ENCODE data around the gene PLCL1.

DNA sequence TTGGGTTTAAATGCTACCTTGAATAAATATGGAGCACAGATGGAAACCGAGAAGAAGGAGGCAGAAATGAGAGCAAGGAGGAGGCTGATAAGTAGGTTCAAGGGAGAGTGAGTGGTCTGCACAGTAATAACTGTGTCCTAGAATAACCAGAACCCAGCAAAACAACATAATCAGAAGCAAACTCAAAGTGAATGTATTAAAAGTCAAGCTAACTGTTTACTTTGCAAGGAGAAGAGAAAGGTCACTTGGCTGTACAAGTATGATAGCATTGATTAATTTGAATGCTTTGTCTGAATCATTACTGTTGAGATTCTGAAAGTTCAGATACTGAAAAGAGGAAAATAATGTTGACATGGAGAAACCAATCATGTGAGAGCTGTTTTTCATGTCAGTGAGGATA is 258.8 kb downstream of the PLCL1 start:
- no peak for TF ChIP-seq JUND (IDR thresholded peaks at IDR 0.05)
- TF ChIP-seq YY1 (IDR thresholded peaks at IDR 0.05; ENCODE audit: low read depth), result no peak
- TF ChIP-seq SIN3A (IDR thresholded peaks at IDR 0.05; ENCODE audit: borderline replicate concordance, low read depth, low read length), result no peak
- TF ChIP-seq, protein P1, sequence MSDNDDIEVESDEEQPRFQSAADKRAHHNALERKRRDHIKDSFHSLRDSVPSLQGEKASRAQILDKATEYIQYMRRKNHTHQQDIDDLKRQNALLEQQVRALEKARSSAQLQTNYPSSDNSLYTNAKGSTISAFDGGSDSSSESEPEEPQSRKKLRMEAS (IDR thresholded peaks at IDR 0.05; ENCODE audit: low read depth), result no peak
- TF ChIP-seq, protein P2, sequence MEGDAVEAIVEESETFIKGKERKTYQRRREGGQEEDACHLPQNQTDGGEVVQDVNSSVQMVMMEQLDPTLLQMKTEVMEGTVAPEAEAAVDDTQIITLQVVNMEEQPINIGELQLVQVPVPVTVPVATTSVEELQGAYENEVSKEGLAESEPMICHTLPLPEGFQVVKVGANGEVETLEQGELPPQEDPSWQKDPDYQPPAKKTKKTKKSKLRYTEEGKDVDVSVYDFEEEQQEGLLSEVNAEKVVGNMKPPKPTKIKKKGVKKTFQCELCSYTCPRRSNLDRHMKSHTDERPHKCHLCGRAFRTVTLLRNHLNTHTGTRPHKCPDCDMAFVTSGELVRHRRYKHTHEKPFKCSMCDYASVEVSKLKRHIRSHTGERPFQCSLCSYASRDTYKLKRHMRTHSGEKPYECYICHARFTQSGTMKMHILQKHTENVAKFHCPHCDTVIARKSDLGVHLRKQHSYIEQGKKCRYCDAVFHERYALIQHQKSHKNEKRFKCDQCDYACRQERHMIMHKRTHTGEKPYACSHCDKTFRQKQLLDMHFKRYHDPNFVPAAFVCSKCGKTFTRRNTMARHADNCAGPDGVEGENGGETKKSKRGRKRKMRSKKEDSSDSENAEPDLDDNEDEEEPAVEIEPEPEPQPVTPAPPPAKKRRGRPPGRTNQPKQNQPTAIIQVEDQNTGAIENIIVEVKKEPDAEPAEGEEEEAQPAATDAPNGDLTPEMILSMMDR (IDR thresholded peaks at IDR 0.05), result no peak
- TF ChIP-seq POLR2AphosphoS5 (IDR thresholded peaks at IDR 0.05; ENCODE audit: low read depth, low read length), result no peak
- TF ChIP-seq MXI1 (IDR thresholded peaks at IDR 0.05; ENCODE audit: low read depth, low read length), result no peak
- no peak for TF ChIP-seq RXRA (IDR thresholded peaks at IDR 0.05; ENCODE audit: borderline replicate concordance, low read depth)
- TF ChIP-seq EP300 (IDR thresholded peaks at IDR 0.05; ENCODE audit: borderline replicate concordance in 1 of 2, low read depth in 1 of 2, low read length in 1 of 2), result no peak
- TF ChIP-seq, protein P3, sequence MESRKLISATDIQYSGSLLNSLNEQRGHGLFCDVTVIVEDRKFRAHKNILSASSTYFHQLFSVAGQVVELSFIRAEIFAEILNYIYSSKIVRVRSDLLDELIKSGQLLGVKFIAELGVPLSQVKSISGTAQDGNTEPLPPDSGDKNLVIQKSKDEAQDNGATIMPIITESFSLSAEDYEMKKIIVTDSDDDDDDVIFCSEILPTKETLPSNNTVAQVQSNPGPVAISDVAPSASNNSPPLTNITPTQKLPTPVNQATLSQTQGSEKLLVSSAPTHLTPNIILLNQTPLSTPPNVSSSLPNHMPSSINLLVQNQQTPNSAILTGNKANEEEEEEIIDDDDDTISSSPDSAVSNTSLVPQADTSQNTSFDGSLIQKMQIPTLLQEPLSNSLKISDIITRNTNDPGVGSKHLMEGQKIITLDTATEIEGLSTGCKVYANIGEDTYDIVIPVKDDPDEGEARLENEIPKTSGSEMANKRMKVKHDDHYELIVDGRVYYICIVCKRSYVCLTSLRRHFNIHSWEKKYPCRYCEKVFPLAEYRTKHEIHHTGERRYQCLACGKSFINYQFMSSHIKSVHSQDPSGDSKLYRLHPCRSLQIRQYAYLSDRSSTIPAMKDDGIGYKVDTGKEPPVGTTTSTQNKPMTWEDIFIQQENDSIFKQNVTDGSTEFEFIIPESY (IDR thresholded peaks at IDR 0.05; ENCODE audit: borderline replicate concordance, low read depth), result no peak
- TF ChIP-seq RCOR1 (IDR thresholded peaks at IDR 0.05; ENCODE audit: low read length), result no peak
- no peak for TF ChIP-seq RAD21 (IDR thresholded peaks at IDR 0.05; ENCODE audit: low read length)

All from SK-N-SH (cell line).